Endothelial cell of umbilical vein (primary cell): ENCODE data around the gene MYRIP.

Experiments used
- JUN ChIP-seq: IDR thresholded peaks from 2 replicates; pipeline ENCODE4 v1.6.1; 2011; ENCODE audit warnings: borderline replicate concordance, low read depth; ENCODE audit not compliant: insufficient read length, insufficient read depth
- POLR2A ChIP-seq: IDR thresholded peaks from 2 replicates; pipeline ENCODE4 v1.6.1; 2012; ENCODE audit warnings: low read depth, mild to moderate bottlenecking, control low read depth, low read length
- TF ChIP-seq, protein P1 (sequence below), 2 donors: IDR thresholded peaks; 1 replicate in 1 of 2; 2 replicates in 1 of 2; pipeline ENCODE4 v1.5.1; 2011; ENCODE audit warnings: low read length in 2 of 2, mild to moderate bottlenecking in 2 of 2, moderate library complexity in 2 of 2, control low read depth in 1 of 2, inconsistent platforms in 1 of 2, low read depth in 1 of 2; ENCODE audit not compliant: insufficient read depth in 1 of 2; ENCODE audit errors: extremely low read depth in 1 of 2

DNA sequence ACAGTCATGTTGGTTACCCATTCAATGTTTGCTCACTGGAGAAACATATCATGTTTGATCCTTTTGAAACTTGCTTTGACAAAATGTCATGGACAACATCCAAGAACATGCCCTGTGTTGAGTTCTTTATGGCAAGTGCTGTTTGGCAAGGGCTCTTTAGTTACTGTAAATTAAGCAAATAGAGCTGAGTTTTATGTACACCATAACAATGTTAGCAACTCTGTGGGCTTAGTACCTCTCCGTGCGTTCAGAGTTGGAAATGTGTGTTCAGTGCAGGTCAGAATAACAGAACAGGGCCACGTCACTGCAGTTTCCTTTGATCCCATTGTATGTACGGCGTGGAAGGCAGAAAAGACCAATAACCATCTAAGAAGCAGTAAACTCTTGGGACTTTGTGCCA, 132.5 kb downstream of the MYRIP start:
- TF ChIP-seq JUN = no peak
- TF ChIP-seq POLR2A = no peak
- TF ChIP-seq, protein P1, sequence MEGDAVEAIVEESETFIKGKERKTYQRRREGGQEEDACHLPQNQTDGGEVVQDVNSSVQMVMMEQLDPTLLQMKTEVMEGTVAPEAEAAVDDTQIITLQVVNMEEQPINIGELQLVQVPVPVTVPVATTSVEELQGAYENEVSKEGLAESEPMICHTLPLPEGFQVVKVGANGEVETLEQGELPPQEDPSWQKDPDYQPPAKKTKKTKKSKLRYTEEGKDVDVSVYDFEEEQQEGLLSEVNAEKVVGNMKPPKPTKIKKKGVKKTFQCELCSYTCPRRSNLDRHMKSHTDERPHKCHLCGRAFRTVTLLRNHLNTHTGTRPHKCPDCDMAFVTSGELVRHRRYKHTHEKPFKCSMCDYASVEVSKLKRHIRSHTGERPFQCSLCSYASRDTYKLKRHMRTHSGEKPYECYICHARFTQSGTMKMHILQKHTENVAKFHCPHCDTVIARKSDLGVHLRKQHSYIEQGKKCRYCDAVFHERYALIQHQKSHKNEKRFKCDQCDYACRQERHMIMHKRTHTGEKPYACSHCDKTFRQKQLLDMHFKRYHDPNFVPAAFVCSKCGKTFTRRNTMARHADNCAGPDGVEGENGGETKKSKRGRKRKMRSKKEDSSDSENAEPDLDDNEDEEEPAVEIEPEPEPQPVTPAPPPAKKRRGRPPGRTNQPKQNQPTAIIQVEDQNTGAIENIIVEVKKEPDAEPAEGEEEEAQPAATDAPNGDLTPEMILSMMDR (IDR thresholded peaks at IDR 0.05; ENCODE audit: extremely low read depth in 1 of 2, insufficient read depth in 1 of 2, low read depth in 1 of 2, low read length in 2 of 2) = no peak
